DND-41 (cell line): Measurements from ENCODE around the gene TLR6.

Experiments
- ATAC-seq: fragments of 200-7000 bp; cut with Tn5 transposase; 3 replicates; pipeline ENCODE4 v1.9.1; 2021; ENCODE audit warnings: low read depth; ENCODE audit not compliant: insufficient read depth
- DNase-seq: peaks from one replicate; pipeline ENCODE4 v3.0.0-alpha.2; 2020
- H2AFZ ChIP-seq: 2 replicates; pipeline ENCODE4 v1.6.0; 2012; ENCODE audit warnings: low read depth, low read length
- H3K27ac ChIP-seq: 2 replicates; pipeline ENCODE4 v1.5.1; 2012; ENCODE audit warnings: low read length, inconsistent platforms
- H3K27me3 ChIP-seq: fragments of 200-600 bp; sonication (generic); 2 replicates; pipeline ENCODE4 v1.6.0; 2012; ENCODE audit warnings: low read length, mild to moderate bottlenecking, inconsistent platforms; ENCODE audit not compliant: insufficient read depth, poor library complexity
- H3K36me3 ChIP-seq: 2 replicates; pipeline ENCODE4 v1.5.1; 2012; ENCODE audit warnings: low read length, inconsistent platforms; ENCODE audit not compliant: insufficient read depth
- H3K4me1 ChIP-seq: 2 replicates; pipeline ENCODE4 v1.5.1; 2012; ENCODE audit warnings: mild to moderate bottlenecking, low read length; ENCODE audit not compliant: insufficient read depth
- H3K4me2 ChIP-seq: 2 replicates; pipeline ENCODE4 v1.6.0; 2012; ENCODE audit warnings: mild to moderate bottlenecking, moderate library complexity, low read length, inconsistent platforms; ENCODE audit not compliant: insufficient read depth
- H3K4me3 ChIP-seq, 2 experiments: fragments of 200-600 bp in 1 of 2; shearing (Covaris generic) in 1 of 2; 2 replicates each; pipeline ENCODE4 v1.5.1; 2012 to 2016; ENCODE audit warnings: inconsistent platforms in 2 of 2, low read length in 2 of 2, mild to moderate bottlenecking in 2 of 2, low read depth in 1 of 2, moderate library complexity in 1 of 2
- H3K79me2 ChIP-seq: 2 replicates; pipeline ENCODE4 v1.6.0; 2012; ENCODE audit warnings: low read length, inconsistent platforms; ENCODE audit not compliant: insufficient read depth
- H3K9ac ChIP-seq: 2 replicates; pipeline ENCODE4 v1.6.0; 2012; ENCODE audit warnings: low read depth, mild to moderate bottlenecking, inconsistent platforms, low read length, moderate library complexity
- H3K9me3 ChIP-seq: 2 replicates; pipeline ENCODE4 v1.5.1; 2012; ENCODE audit warnings: low read length, moderate library complexity, mild to moderate bottlenecking, inconsistent platforms; ENCODE audit not compliant: insufficient read depth, severe bottlenecking
- H4K20me1 ChIP-seq: 2 replicates; pipeline ENCODE4 v1.6.0; 2012; ENCODE audit warnings: low read length; ENCODE audit not compliant: insufficient read depth
- EZH2 ChIP-seq: IDR thresholded peaks from 3 replicates; pipeline ENCODE4 v1.6.1; 2012; ENCODE audit warnings: borderline replicate concordance, low read depth, mild to moderate bottlenecking, moderate library complexity, low read length, inconsistent platforms; ENCODE audit not compliant: severe bottlenecking
- TF ChIP-seq, protein P1 (sequence below): IDR thresholded peaks from 2 replicates; pipeline ENCODE4 v1.5.1; 2012; ENCODE audit warnings: borderline replicate concordance, low read length, moderate library complexity, mild to moderate bottlenecking; ENCODE audit not compliant: poor library complexity, severe bottlenecking; ENCODE audit errors: extremely low read depth

The TLR6 gene

DNA sequence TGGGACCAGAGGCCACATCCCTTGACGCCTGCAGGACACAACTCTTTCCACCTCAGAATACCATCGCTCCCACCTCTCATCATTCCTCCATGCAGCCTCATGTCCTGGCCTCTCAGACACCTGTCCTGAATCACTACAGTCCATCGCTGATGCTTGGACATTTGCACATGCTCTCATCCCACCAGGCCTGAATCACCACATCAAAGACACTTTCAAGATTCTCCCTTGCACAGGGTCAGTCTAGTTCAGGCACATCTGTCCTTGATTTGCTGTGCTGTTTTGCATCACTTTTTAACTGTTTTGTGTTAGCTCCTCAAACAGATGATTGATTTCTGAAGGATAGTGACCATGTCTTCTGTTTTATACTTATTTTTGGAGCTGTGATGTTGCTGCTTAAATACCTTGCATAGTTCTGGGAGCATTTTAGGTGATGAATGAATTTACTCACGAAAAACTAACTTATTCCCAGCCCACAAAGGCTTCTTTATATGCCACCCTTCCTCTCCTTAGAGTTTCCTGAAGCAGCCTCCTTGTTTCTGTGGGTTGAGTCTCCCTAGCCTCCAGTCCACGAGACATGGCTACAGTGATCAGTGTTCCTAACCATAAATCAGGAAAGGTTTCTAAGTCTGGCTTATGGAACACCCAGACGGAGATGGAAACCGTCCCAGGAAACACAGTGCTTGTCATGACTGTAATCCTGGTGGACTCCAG, 13.6 kb upstream of the TLR6 start:
- no peak for DNase-seq
- no peak for ATAC-seq
- no peak for TF ChIP-seq EZH2
- TF ChIP-seq, protein P1, sequence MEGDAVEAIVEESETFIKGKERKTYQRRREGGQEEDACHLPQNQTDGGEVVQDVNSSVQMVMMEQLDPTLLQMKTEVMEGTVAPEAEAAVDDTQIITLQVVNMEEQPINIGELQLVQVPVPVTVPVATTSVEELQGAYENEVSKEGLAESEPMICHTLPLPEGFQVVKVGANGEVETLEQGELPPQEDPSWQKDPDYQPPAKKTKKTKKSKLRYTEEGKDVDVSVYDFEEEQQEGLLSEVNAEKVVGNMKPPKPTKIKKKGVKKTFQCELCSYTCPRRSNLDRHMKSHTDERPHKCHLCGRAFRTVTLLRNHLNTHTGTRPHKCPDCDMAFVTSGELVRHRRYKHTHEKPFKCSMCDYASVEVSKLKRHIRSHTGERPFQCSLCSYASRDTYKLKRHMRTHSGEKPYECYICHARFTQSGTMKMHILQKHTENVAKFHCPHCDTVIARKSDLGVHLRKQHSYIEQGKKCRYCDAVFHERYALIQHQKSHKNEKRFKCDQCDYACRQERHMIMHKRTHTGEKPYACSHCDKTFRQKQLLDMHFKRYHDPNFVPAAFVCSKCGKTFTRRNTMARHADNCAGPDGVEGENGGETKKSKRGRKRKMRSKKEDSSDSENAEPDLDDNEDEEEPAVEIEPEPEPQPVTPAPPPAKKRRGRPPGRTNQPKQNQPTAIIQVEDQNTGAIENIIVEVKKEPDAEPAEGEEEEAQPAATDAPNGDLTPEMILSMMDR: no peak
- H3K27me3 ChIP-seq: no peaks in the 10 kb centered on the region
- no peak overlapping the region for H3K4me2 ChIP-seq
- H3K9me3 ChIP-seq: no peaks in the 10 kb centered on the region
- H3K27ac ChIP-seq: no peak overlapping the region
- H3K9ac ChIP-seq: no peak overlapping the region
- no peaks in the 10 kb centered on the region for H4K20me1 ChIP-seq
- H3K4me3 ChIP-seq: no peak overlapping the region
- no peaks in the 10 kb centered on the region for H3K36me3 ChIP-seq
- no peak overlapping the region for H2AFZ ChIP-seq
- no peaks in the 10 kb centered on the region for H3K79me2 ChIP-seq
- no peaks in the 10 kb centered on the region for H3K4me1 ChIP-seq

DNA sequence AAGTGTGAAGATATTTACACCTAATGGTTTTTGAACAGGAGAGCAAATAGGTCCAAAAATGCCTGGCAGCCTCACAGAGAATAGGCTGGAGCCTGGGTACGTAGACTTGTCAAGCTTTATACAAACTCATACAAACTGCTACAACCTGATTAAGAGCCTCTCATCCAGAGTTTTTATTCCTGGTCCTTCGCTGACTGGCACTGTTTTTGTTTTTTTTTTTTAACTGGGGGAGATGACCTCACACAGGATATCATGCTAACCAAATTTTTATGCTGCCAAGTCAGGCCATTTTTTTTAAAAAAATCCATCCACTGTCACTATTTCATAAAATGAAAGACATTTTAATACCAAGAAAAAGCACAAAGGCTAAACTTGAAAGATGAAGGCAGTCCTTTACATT, 12.9 kb upstream of the TLR6 start:
- Histone ChIP-seq H3K4me1 (no peaks in the 10 kb centered on the region), H3K27ac (no peak overlapping the region), H3K27me3 (no peaks in the 10 kb centered on the region), H3K4me3 (no peak overlapping the region), H3K4me2 (no peak overlapping the region), H3K9ac (no peak overlapping the region), H3K79me2 (no peaks in the 10 kb centered on the region), H4K20me1 (no peaks in the 10 kb centered on the region), H3K36me3 (no peaks in the 10 kb centered on the region), H2AFZ (no peak overlapping the region), H3K9me3 (no peaks in the 10 kb centered on the region)
- ATAC-seq (no peak), DNase-seq (no peak)
- TF ChIP-seq, protein P1: no peak
- no peak for TF ChIP-seq EZH2

DNA sequence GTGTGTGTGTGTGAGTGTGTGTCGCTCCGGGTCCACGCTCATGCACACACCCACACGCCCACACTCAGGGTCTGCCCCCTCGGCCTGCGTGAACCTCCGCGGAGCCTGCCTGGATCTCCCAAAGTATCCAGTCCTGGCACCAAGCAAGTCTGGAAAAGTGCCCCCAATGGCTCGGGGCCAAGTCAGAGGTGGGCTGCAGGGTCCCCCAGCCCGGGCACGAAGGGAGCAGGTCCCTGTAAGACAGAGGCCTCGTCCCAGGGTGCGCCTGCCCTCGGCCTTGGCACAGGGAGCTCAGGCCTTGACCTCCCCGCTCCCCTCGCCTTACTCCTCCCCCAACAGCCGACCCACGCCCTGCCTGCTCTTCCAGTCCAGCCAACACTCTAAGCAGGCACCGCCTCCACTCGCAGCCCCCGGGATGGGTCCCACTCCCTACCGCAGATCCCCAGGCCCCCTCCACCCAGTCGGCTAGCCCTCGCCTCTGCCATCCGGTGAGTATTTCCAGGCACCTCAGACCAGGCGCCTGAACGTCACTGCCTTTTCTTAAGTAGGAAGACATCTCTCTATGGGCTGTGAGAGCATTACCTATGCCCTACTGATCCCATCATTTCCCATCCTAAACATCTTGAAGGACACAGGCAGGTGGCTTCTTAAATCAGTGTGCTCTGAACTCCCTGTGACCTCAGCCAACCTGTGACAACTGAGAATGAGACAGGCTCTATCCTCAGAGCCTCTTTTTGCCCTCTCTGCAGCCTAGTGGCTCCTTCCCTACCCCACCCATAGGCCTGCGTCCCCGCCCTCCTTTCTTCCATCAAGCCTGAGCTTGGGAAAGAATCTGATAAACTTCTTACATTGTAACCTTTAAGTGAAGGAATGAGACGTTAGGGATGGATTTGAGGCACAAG, 11.7 kb upstream of the TLR6 start:
- no peaks in the 10 kb centered on the region for H4K20me1 ChIP-seq
- no peaks in the 10 kb centered on the region for H3K79me2 ChIP-seq
- H3K27ac ChIP-seq: no peak overlapping the region
- no peak overlapping the region for H3K4me3 ChIP-seq
- DNase-seq: no peak
- H3K36me3 ChIP-seq: no peaks in the 10 kb centered on the region
- H3K9me3 ChIP-seq: no peaks in the 10 kb centered on the region
- H3K4me1 ChIP-seq: no peaks in the 10 kb centered on the region
- TF ChIP-seq, protein P1: no peak
- TF ChIP-seq EZH2: no peak
- no peaks in the 10 kb centered on the region for H3K27me3 ChIP-seq
- no peak overlapping the region for H3K9ac ChIP-seq
- H3K4me2 ChIP-seq: no peak overlapping the region
- no peak for ATAC-seq
- H2AFZ ChIP-seq: no peak overlapping the region
